Caco-2 (cell line): ENCODE measurements around the gene NTF3. TPM values are rescaled to one million over a fixed set of nuclear protein-coding genes. Genes with fewer than 3 reads are reported as not detected.
A peak's percentile ranks its signal among the peaks of the same experiment; 100 is the strongest.

Experiments used
- BruUV-seq: library from RNA; stranded (reverse); fragments of 400-500 nt; replicated peaks from 2 replicates; lab custom pipeline; 2021; lab: Mats Ljungman, UMichigan
- CTCF ChIA-PET: fragments of 300-600 bp; sonication (Branson Sonifier 250); formaldehyde crosslinking; loops from one replicate; lab custom pipeline; 2022; ENCODE audit warnings: antibody characterized with exemption; lab: Charles Lee
- POLR2A ChIA-PET: fragments of 300-600 bp; sonication (Branson Sonifier 250); formaldehyde crosslinking; loops from one replicate; lab custom pipeline; 2022; ENCODE audit warnings: antibody characterized with exemption; lab: Charles Lee
- DNase-seq, 2 experiments: peaks; one replicate each; pipeline versions ENCODE4 v3.0.0 to v3.0.0-alpha.2; 2020 to 2022
- H3K27me3 ChIP-seq: replicated peaks from 2 replicates; pipeline ENCODE4 v1.6.0; 2011; ENCODE audit warnings: low read length; ENCODE audit not compliant: control insufficient read depth, insufficient read depth
- H3K36me3 ChIP-seq: 2 replicates; pipeline ENCODE4 v1.5.1; 2011; ENCODE audit warnings: low read length; ENCODE audit not compliant: control insufficient read depth, insufficient read depth
- H3K4me1 ChIP-seq: fragments of 250-450 bp; sonication (Bioruptor Pico); 2 replicates; pipeline ENCODE4 v1.5.1; 2020; ENCODE audit warnings: mild to moderate bottlenecking
- H3K4me3 ChIP-seq: 2 replicates; pipeline ENCODE4 v1.5.1; 2011; ENCODE audit warnings: low read depth, mild to moderate bottlenecking, control low read depth, low read length
- H3K9me3 ChIP-seq: fragments of 250-450 bp; sonication (Bioruptor Pico); 2 replicates; pipeline ENCODE4 v1.5.1; 2020; ENCODE audit warnings: mild to moderate bottlenecking, moderate library complexity
- H3K27ac Mint-ChIP-seq: one replicate; pipeline ENCODE4 v1.8.0; 2022; ENCODE audit warnings: mixed read lengths; ENCODE audit not compliant: unreplicated experiment
- H3K27me3 Mint-ChIP-seq: one replicate; pipeline ENCODE4 v1.8.0; 2022; ENCODE audit warnings: mixed read lengths; ENCODE audit not compliant: insufficient read depth, unreplicated experiment
- H3K36me3 Mint-ChIP-seq: one replicate; pipeline ENCODE4 v1.8.0; 2022; ENCODE audit warnings: mild to moderate bottlenecking, mixed read lengths; ENCODE audit not compliant: insufficient read depth, unreplicated experiment
- H3K4me1 Mint-ChIP-seq: one replicate; pipeline ENCODE4 v1.8.0; 2022; ENCODE audit warnings: low read depth, mixed read lengths; ENCODE audit not compliant: unreplicated experiment
- H3K4me3 Mint-ChIP-seq: one replicate; pipeline ENCODE4 v1.8.0; 2022; ENCODE audit warnings: mild to moderate bottlenecking, moderate library complexity, mixed read lengths; ENCODE audit not compliant: unreplicated experiment
- H3K9me3 Mint-ChIP-seq: one replicate; pipeline ENCODE4 v1.8.0; 2022; ENCODE audit warnings: mixed read lengths; ENCODE audit not compliant: unreplicated experiment
- intact Hi-C: fragments of 100-400 bp; cut with micrococcal nuclease; formaldehyde crosslinking; loops from one replicate; pipeline ENCODE4 v1.10.0; 2022; ENCODE audit not compliant: unreplicated experiment
- total RNA-seq: library from RNA; stranded (reverse); gene quantifications from 2 replicates; pipeline ENCODE4 v1.2.3, GENCODE V29; 2022
- TF ChIP-seq, protein P1 (sequence below), 2 experiments: fragments of 200-600 bp in 1 of 2; IDR thresholded peaks; 1 replicate in 1 of 2; 2 replicates in 1 of 2; pipeline versions ENCODE4 v1.5.1 to v1.8.0; 2011 to 2022; ENCODE audit warnings: antibody characterized with exemption in 1 of 2, control low read depth in 1 of 2, inconsistent platforms in 1 of 2, low read depth in 1 of 2, low read length in 1 of 2, mild to moderate bottlenecking in 1 of 2, moderate library complexity in 1 of 2; ENCODE audit not compliant: insufficient read depth in 1 of 2, severe bottlenecking in 1 of 2, unreplicated experiment in 1 of 2

NTF3 gene
- total RNA-seq, 1 experiment from 2014 or later, result 5.3 TPM

DNA sequence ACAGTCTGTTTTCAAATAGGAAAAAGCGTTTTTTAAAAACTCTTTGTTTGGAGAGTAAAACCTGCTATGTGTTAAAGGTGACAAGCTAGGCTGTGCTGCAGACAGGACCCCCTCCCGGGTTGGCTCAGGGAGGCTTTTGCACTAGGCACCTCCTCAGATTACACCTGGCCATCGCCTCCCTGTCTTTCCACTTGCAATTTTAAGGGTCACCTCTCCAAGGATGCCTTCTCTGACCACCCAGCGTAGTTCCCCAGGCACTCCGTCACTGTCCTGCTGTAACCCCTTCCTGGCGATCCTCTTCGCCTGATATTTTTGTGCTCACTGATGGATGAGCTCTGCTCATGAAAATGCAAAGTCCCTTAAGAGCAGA lies 80.7 kb downstream of the NTF3 start:
- ChIA-PET POLR2A (no interaction called here), CTCF (no interaction called here)
- no peaks in the 10 kb centered on the region for H3K27me3 ChIP-seq
- DNase-seq, result peak in 1 of 2 experiments; percentile 26
- TF ChIP-seq, protein P1, sequence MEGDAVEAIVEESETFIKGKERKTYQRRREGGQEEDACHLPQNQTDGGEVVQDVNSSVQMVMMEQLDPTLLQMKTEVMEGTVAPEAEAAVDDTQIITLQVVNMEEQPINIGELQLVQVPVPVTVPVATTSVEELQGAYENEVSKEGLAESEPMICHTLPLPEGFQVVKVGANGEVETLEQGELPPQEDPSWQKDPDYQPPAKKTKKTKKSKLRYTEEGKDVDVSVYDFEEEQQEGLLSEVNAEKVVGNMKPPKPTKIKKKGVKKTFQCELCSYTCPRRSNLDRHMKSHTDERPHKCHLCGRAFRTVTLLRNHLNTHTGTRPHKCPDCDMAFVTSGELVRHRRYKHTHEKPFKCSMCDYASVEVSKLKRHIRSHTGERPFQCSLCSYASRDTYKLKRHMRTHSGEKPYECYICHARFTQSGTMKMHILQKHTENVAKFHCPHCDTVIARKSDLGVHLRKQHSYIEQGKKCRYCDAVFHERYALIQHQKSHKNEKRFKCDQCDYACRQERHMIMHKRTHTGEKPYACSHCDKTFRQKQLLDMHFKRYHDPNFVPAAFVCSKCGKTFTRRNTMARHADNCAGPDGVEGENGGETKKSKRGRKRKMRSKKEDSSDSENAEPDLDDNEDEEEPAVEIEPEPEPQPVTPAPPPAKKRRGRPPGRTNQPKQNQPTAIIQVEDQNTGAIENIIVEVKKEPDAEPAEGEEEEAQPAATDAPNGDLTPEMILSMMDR (IDR thresholded peaks at IDR 0.05; ENCODE audit: insufficient read depth in 1 of 2, low read depth in 1 of 2, low read length in 1 of 2, severe bottlenecking in 1 of 2, unreplicated experiment in 1 of 2), result no peak
- BruUV-seq, result no TSS peak
- Mint-ChIP-seq H3K4me3 (no peak overlapping the region), H3K4me1 (peaks cover 30% of the 10 kb centered on the region), H3K27me3 (no peaks in the 10 kb centered on the region), H3K27ac (no peak overlapping the region), H3K36me3 (no peaks in the 10 kb centered on the region), H3K9me3 (no peaks in the 10 kb centered on the region)
- H3K4me3 ChIP-seq, result no peak overlapping the region
- peaks cover 18% of the 10 kb centered on the region for H3K4me1 ChIP-seq
- H3K36me3 ChIP-seq, result no peaks in the 10 kb centered on the region
- intact Hi-C loops, result no loop called here
- no peaks in the 10 kb centered on the region for H3K9me3 ChIP-seq

DNA sequence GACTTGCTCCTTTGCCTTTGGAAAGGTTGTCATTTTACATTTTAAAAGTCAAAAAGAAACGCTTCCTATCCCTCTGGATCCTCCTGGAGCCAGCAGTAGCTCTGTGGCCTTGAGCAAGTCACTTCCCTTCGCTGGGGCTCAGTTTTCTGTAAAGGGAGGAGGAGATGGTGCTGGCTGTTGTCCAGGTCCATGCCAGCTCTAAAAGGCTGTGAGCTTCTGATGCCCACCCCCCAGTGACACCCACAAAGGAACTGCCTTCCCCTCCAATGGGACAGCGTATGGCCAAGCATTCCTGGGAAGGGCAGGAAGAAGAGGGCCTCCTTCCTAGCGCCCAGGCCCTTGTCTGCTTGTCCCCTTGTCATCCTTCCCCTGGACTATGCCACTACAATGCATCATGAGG lies 81.5 kb downstream of the NTF3 start:
- ChIA-PET CTCF (no interaction called here), POLR2A (no interaction called here)
- no peaks in the 10 kb centered on the region for H3K9me3 ChIP-seq
- BruUV-seq, result no TSS peak
- H3K4me3 ChIP-seq, result no peak overlapping the region
- Mint-ChIP-seq H3K4me1 (peaks cover 28% of the 10 kb centered on the region), H3K4me3 (no peak overlapping the region), H3K9me3 (no peaks in the 10 kb centered on the region), H3K27me3 (no peaks in the 10 kb centered on the region), H3K27ac (no peak overlapping the region), H3K36me3 (no peaks in the 10 kb centered on the region)
- peak in 1 of 2 experiments; percentile 14 for DNase-seq
- intact Hi-C loops, result no loop called here
- peaks cover 18% of the 10 kb centered on the region for H3K4me1 ChIP-seq
- no peaks in the 10 kb centered on the region for H3K27me3 ChIP-seq
- TF ChIP-seq, protein P1 (IDR thresholded peaks at IDR 0.05; ENCODE audit: insufficient read depth in 1 of 2, low read depth in 1 of 2, low read length in 1 of 2, severe bottlenecking in 1 of 2, unreplicated experiment in 1 of 2), result no peak
- no peaks in the 10 kb centered on the region for H3K36me3 ChIP-seq

DNA sequence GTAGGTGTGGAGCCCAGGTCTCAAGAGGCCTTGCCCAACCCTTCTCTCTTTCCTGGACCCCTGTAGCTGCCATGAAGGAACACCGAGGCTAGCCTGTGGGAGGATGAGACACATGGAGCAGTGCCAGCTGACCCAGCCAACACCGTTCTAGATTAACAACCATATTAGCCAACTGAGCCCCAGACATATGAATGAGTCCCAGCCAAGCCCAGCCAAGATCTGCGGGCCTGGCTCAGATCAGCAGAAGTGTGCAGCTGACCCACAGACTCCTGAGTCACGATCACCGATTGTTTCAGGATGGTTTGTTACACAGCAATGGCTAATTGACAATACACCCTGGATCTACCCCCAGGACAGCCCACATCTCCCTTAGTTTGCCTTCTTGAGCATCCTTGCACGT lies 82.1 kb downstream of the NTF3 start:
- intact Hi-C loops, result no loop called here
- Mint-ChIP-seq H3K36me3 (no peaks in the 10 kb centered on the region), H3K27me3 (no peaks in the 10 kb centered on the region), H3K27ac (no peak overlapping the region), H3K4me3 (no peak overlapping the region), H3K4me1 (peaks cover 28% of the 10 kb centered on the region), H3K9me3 (no peaks in the 10 kb centered on the region)
- DNase-seq, result peak in 1 of 2 experiments; percentile 16
- Histone ChIP-seq H3K4me1 (peaks cover 18% of the 10 kb centered on the region), H3K36me3 (no peaks in the 10 kb centered on the region), H3K9me3 (no peaks in the 10 kb centered on the region), H3K27me3 (no peaks in the 10 kb centered on the region), H3K4me3 (no peak overlapping the region)
- ChIA-PET POLR2A (no interaction called here), CTCF (interaction anchor here (0.6 kb wide), 1 partner anchor 709 kb away, joined by 3 read pairs; no protein-coding TSS in a partner anchor)
- TF ChIP-seq, protein P1 (IDR thresholded peaks at IDR 0.05; ENCODE audit: insufficient read depth in 1 of 2, low read depth in 1 of 2, low read length in 1 of 2, severe bottlenecking in 1 of 2, unreplicated experiment in 1 of 2), result no peak
- no TSS peak for BruUV-seq
